Measurements from ENCODE around the gene RND1.

Gene RND1

DNA sequence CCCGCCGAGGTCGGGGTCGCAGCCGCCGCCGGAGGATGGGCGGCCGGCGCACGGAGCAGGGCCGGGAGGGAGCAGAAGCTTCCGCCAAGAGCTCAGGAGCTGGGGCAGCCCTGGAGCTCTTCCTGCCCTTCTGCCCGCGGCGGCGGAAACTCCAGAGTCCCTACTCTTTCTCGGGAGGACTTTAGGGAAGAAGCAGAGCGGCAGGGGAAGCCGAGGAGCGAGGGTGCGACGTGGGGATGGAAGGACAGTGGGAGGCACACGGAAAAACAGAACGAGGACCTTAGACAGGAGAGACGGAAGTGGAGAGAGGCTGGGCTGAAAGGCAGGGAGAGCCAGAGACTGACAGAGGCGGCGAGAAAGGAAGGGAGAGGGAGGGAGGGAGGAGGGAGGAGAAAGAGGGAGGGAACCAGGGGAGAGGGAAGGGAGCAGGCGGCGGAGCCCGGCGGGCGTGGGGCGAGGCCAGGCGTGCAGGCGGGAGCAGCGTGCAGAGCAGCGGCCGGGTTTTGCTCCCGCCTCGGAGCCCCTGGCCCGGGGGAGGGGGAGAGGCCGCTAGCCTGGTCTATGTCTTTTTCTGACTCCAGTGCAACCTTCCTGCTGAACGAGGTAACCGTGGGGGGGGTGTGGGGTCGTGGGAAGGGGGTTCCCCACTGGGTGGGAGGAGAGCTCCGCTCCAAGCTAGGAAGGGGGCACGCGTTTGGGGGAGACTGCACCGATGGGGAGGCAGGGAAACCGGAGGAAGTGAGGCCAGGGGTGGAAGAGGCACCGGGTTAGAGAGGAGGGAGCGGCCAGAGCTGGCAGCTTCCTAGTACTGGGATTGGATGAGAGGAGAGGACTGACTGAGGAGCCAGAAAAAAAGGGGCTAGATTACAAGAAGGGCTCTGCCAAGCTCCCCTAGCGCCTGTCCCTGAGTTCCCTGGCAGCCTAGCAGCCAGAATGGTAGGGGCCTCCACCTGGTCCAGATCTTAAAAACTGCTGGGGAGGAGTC, 50.3 kb downstream of the RND1 start:
- Histone ChIP-seq H3K4me3 (replicated peaks; ENCODE audit: low read depth, low read length) (peak overlapping the region; percentile 80), H3K27me3 (replicated peaks; ENCODE audit: control insufficient read depth, insufficient read depth, low read length) (peaks cover 2% of the 10 kb centered on the region), H3K36me3 (ENCODE audit: control insufficient read depth, insufficient read depth, low read length) (no peaks in the 10 kb centered on the region)
- no peak for DNase-seq (ENCODE audit: extremely low read depth, insufficient read length)
- TF ChIP-seq, protein P1, sequence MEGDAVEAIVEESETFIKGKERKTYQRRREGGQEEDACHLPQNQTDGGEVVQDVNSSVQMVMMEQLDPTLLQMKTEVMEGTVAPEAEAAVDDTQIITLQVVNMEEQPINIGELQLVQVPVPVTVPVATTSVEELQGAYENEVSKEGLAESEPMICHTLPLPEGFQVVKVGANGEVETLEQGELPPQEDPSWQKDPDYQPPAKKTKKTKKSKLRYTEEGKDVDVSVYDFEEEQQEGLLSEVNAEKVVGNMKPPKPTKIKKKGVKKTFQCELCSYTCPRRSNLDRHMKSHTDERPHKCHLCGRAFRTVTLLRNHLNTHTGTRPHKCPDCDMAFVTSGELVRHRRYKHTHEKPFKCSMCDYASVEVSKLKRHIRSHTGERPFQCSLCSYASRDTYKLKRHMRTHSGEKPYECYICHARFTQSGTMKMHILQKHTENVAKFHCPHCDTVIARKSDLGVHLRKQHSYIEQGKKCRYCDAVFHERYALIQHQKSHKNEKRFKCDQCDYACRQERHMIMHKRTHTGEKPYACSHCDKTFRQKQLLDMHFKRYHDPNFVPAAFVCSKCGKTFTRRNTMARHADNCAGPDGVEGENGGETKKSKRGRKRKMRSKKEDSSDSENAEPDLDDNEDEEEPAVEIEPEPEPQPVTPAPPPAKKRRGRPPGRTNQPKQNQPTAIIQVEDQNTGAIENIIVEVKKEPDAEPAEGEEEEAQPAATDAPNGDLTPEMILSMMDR (IDR thresholded peaks at IDR 0.05; ENCODE audit: insufficient read depth, low read length, poor library complexity, severe bottlenecking), result no peak

DNA sequence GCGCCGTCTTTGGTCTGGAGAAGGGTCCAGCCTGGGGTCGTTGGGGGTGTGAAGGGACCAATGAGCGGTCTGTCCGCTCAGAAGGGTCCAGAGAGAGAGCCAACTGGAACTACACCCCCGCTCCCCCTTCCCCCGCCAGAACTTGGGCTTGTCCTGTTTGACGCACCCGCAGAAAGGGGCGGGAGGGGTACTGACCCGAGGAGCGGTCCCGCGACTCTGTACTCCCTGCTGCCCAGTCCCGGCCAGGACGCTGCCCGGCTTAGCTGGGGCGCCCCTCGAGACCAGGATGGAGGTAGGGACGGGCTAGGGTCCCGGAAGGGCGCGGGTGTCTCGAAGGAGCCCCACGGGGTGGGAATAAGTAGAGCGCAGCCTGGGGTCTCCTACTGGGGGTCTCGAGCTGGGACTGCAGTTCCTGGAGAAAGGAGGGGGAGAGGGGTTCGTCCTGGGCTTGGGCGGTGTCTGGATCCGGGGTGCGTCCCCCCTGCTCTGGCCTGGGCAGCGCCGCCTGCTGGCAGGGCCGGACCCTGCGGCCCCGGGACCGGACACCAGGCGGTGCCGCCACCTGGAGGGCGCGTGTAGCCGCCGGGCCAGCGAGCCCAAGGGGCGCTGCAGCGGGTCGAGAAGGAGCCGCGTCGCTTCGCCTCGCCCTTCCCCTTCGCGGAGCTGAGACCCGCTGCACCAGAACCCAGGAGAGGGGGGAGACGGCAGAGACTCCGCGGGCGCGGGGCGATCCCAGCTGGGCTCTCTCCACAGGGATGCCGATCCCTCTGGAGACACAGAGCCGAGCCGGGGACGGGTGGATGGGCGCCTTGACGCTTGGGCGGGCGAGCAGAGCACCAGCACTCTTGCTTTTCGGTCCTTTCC, 51.2 kb downstream of the RND1 start:
- no peaks in the 10 kb centered on the region for H3K36me3 ChIP-seq (ENCODE audit: control insufficient read depth, insufficient read depth, low read length)
- DNase-seq (ENCODE audit: extremely low read depth, insufficient read length), result peak; percentile 87
- H3K27me3 ChIP-seq (replicated peaks; ENCODE audit: control insufficient read depth, insufficient read depth, low read length), result peaks cover 2% of the 10 kb centered on the region
- peak overlapping the region; percentile 80 for H3K4me3 ChIP-seq (replicated peaks; ENCODE audit: low read depth, low read length)
- TF ChIP-seq, protein P1 (IDR thresholded peaks at IDR 0.05; ENCODE audit: insufficient read depth, low read length, poor library complexity, severe bottlenecking), result peak; percentile 88

DNA sequence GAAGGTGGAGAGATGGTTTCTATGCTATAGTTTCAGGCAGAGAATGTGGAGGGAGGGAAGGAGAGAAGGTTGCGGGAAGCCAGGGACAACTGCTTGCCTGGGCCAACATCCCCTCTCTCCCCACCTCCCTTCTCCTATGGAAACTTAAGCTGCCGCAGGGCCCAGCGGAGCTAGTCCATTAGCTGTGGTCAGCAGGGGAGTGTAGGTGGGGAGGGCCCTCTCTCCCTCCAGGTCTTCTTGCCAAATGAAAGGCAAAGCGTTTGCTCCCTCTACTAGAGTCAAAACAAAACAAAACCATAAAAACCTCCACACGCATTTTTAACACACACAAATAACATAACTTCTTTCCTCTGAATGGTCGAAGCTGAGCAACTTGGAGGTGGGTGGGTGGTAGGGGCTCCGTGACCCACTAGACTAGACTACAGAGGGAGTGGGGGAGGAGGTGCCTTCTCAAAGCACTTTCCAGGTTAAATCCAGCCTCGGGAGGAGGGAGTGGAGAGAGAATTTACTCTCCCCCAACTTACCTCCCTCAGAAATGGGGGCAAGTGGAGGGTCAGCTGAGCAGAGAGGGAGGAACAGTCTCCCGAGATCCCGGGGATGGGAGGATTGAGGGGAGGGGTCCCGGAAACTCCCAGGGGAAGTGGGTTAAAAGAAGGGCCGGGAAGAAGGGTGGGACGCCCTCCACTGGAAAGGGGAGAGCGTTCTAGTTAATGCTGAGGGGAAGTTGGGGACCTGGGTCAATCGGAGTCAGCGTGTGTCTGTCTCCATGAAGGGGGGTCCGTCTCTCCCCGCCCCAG, 52.0 kb downstream of the RND1 start:
- TF ChIP-seq, protein P1 (IDR thresholded peaks at IDR 0.05; ENCODE audit: insufficient read depth, low read length, poor library complexity, severe bottlenecking), result no peak
- Histone ChIP-seq H3K4me3 (replicated peaks; ENCODE audit: low read depth, low read length) (peak overlapping the region; percentile 80), H3K27me3 (replicated peaks; ENCODE audit: control insufficient read depth, insufficient read depth, low read length) (peaks cover 2% of the 10 kb centered on the region), H3K36me3 (ENCODE audit: control insufficient read depth, insufficient read depth, low read length) (no peaks in the 10 kb centered on the region)
- no peak for DNase-seq (ENCODE audit: extremely low read depth, insufficient read length)

DNA sequence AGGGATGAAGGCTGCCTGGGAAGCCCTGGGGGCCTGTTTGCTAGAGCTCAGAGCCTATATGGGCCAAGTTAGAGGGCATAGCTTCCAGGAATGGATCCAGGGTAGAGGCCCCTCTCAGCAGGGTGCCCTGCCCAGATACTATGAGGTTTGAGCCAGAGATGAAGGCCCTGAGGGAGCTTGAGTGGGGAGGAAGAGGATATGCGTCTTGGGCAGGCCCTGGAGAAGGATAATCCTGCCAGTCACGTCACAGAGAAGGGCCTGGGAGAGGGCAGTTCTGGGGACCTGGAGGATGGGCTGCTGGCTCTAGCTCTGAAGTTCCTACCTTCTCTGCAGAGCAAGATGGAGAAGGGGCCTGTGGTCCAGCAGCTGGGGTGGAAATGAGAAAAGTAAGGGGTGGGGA, 53.3 kb downstream of the RND1 start:
- no peak for DNase-seq (ENCODE audit: extremely low read depth, insufficient read length)
- TF ChIP-seq, protein P1 (IDR thresholded peaks at IDR 0.05; ENCODE audit: insufficient read depth, low read length, poor library complexity, severe bottlenecking), result no peak
- H3K27me3 ChIP-seq (replicated peaks; ENCODE audit: control insufficient read depth, insufficient read depth, low read length), result peaks cover 2% of the 10 kb centered on the region
- H3K36me3 ChIP-seq (ENCODE audit: control insufficient read depth, insufficient read depth, low read length), result no peaks in the 10 kb centered on the region
- H3K4me3 ChIP-seq (replicated peaks; ENCODE audit: low read depth, low read length), result no peak overlapping the region

DNA sequence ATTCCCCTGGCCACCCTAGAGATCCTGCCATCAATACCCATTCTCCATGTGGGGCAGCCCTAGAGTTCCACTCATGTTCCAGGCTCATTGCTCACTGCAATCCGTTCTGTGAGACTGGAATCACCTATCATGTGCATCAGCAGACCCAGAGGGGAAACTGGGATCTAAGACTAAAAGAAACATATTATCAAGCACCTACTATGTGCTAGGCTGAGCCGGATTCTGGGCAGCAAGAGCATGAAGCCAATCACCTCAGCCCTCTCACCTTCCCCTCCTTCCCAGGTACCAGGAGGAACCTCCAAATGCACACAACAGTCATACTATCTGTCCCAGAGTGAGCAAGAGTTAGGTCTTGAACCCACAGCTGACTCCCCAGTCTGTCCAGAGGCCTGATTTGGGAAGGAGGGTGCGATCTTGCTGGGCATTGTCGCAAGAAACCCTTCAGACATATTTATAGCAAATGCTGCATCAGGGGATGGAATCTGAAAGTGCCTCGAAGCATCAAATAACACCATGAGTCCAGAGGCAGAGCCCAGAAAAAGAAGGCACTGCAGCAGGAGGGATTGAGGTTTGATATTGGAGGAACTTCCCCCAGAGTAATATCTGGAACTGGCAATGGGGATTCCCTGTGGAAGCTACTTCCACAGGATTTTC, 54.1 kb downstream of the RND1 start:
- H3K27me3 ChIP-seq (replicated peaks; ENCODE audit: control insufficient read depth, insufficient read depth, low read length), result peaks cover under 1% of the 10 kb centered on the region; the same call in 1 of the 2 replicates
- no peak for DNase-seq (ENCODE audit: extremely low read depth, insufficient read length)
- TF ChIP-seq, protein P1 (IDR thresholded peaks at IDR 0.05; ENCODE audit: insufficient read depth, low read length, poor library complexity, severe bottlenecking), result no peak
- no peaks in the 10 kb centered on the region for H3K36me3 ChIP-seq (ENCODE audit: control insufficient read depth, insufficient read depth, low read length)
- H3K4me3 ChIP-seq (replicated peaks; ENCODE audit: low read depth, low read length), result no peak overlapping the region
